GM19035 (cell line): ENCODE measurements around the gene PRKAA1.
A peak's percentile ranks its signal among the peaks of the same experiment; 100 is the strongest.

ENCODE experiments used
- ATAC-seq: cut with Tn5 transposase; IDR thresholded peaks from one replicate; pipeline ENCODE4 v1.9.1; 2021; ENCODE audit not compliant: unreplicated experiment

Gene PRKAA1

GRCh38 chr5:40798012-40798800 is at the start of gene PRKAA1:
TSS of gene PRKAA1 (minus strand) at chr5:40798374. CDS start at chr5:40798189, 185 bp downstream.
- ATAC-seq: peak; percentile 96

GRCh38 chr5:40847525-40847924 is 49.4 kb upstream of the PRKAA1 start:
- no peak for ATAC-seq

- ATAC-seq: no peak
Measured at GRCh38 chr5:40846371-40846770, 48.2 kb upstream of the PRKAA1 start.

GRCh38 chr5:40844565-40844964 is 46.4 kb upstream of the PRKAA1 start:
- ATAC-seq: no peak

GRCh38 chr5:40842351-40842750 is 44.2 kb upstream of the PRKAA1 start:
- ATAC-seq: no peak

GRCh38 chr5:40841068-40841805 is 43.1 kb upstream of the PRKAA1 start, which contains the start of gene CARD6:
TSS of gene CARD6 (plus strand) at chr5:40841367. CDS start at chr5:40841383, 16 bp downstream.
- ATAC-seq: peak; percentile 51

- no peak for ATAC-seq
Measured at GRCh38 chr5:40838086-40838485, 39.9 kb upstream of the PRKAA1 start.

GRCh38 chr5:40834849-40835787 is 36.9 kb upstream of the PRKAA1 start, which contains the start of gene RPL37:
TSS of gene RPL37 (minus strand) at chr5:40835222. CDS start at chr5:40835185, 37 bp downstream.
- ATAC-seq: peak; percentile 98

- no peak for ATAC-seq
Measured at GRCh38 chr5:40834391-40834848, 36.2 kb upstream of the PRKAA1 start.

- no peak for ATAC-seq
Measured at GRCh38 chr5:40833712-40834229, 35.6 kb upstream of the PRKAA1 start.

- ATAC-seq: no peak
Measured at GRCh38 chr5:40832345-40832744, 34.2 kb upstream of the PRKAA1 start.

GRCh38 chr5:40831346-40832210 is 33.4 kb upstream of the PRKAA1 start:
- no peak for ATAC-seq

GRCh38 chr5:40829748-40830533 is 31.8 kb upstream of the PRKAA1 start:
- ATAC-seq: no peak

- ATAC-seq: no peak
Measured at GRCh38 chr5:40828690-40829661, 30.8 kb upstream of the PRKAA1 start.

- no peak for ATAC-seq
Measured at GRCh38 chr5:40828021-40828631, 30.0 kb upstream of the PRKAA1 start.

GRCh38 chr5:40827188-40827977 is 29.2 kb upstream of the PRKAA1 start:
- ATAC-seq: no peak
